D721Med (cell line): ENCODE measurements around the gene OTUD5.
A peak's percentile ranks its signal among the peaks of the same experiment; 100 is the strongest.

Experiments used
- DNase-seq: peaks from one replicate; pipeline ENCODE4 v3.0.0; 2011; ENCODE audit warnings: low spot score; ENCODE audit not compliant: insufficient read length
- FAIRE-seq: peaks from 2 replicates; lab custom pipeline; 2011; peaks lifted over from hg19 to GRCh38; lab: Jason Lieb, UNC
- TF ChIP-seq, protein P1 (sequence below): IDR thresholded peaks from 2 replicates; pipeline ENCODE4 v1.5.1; 2012; ENCODE audit warnings: mild to moderate bottlenecking, control low read depth; ENCODE audit not compliant: insufficient read depth; ENCODE audit errors: missing control alignments

Gene OTUD5

DNA sequence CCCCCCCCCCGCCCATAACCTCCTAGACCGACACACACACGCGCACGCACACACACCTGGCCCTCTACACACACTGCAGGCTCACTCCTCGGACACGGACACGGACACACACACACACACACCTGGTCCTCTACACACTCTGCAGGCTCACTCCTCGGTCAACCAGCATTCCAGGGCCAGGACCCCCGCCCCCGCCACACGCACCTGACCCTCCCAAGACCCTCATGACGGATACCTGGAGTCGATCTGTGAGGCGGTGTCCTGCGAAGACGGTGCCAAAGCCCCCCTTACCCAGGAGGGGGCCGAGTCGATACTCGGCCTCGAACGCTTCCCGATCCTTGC, 39.1 kb downstream of the OTUD5 start:
- DNase-seq (no peak), FAIRE-seq (no peak)

DNA sequence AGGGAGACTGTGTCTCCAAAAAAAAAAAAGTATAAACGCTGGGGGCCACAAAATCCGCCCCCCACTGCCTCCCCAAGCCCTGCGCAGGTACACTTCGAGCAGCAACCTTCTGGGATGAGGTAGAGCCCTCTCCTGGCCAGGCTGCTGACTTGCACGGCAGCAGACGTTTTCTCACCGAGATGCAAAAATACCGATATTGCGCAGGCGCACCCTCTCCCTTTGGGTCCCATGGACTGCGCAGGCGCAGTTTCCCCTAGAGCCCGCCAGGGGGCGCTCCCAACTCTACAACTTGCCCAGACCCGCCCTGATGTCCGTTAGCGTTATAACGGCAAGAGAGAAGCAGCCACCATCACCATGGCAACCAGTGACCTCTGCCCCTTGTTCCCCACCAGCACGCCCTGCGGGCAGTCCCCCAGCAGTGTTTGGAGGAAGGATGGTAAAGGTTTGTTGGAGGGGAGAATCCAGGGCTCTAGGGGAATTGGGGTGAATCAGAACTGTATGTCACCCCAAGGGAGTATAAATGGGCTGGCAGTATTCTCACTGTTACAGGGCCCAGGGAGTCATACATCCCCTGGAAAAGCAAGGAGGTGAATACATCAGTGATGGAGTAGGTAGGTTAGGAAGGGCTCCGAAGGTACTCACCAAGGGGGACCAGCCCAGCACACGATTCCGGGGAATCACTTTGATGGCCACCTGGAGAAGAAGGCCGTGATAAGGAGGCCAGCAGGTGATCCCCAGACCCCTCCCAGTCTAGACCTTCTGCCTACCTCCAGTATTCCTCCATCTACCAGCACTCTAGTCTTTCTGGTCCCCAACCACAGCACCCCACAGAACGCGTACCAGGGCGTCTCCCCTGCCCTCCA, 40.0 kb downstream of the OTUD5 start:
- peak; percentile 11 for FAIRE-seq
- DNase-seq: peak; percentile 70
- TF ChIP-seq, protein P1, sequence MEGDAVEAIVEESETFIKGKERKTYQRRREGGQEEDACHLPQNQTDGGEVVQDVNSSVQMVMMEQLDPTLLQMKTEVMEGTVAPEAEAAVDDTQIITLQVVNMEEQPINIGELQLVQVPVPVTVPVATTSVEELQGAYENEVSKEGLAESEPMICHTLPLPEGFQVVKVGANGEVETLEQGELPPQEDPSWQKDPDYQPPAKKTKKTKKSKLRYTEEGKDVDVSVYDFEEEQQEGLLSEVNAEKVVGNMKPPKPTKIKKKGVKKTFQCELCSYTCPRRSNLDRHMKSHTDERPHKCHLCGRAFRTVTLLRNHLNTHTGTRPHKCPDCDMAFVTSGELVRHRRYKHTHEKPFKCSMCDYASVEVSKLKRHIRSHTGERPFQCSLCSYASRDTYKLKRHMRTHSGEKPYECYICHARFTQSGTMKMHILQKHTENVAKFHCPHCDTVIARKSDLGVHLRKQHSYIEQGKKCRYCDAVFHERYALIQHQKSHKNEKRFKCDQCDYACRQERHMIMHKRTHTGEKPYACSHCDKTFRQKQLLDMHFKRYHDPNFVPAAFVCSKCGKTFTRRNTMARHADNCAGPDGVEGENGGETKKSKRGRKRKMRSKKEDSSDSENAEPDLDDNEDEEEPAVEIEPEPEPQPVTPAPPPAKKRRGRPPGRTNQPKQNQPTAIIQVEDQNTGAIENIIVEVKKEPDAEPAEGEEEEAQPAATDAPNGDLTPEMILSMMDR: peak; percentile 62

More for the DNA sequence above, 39.1 kb downstream of the OTUD5 start:
- TF ChIP-seq, protein P1: no peak

DNA sequence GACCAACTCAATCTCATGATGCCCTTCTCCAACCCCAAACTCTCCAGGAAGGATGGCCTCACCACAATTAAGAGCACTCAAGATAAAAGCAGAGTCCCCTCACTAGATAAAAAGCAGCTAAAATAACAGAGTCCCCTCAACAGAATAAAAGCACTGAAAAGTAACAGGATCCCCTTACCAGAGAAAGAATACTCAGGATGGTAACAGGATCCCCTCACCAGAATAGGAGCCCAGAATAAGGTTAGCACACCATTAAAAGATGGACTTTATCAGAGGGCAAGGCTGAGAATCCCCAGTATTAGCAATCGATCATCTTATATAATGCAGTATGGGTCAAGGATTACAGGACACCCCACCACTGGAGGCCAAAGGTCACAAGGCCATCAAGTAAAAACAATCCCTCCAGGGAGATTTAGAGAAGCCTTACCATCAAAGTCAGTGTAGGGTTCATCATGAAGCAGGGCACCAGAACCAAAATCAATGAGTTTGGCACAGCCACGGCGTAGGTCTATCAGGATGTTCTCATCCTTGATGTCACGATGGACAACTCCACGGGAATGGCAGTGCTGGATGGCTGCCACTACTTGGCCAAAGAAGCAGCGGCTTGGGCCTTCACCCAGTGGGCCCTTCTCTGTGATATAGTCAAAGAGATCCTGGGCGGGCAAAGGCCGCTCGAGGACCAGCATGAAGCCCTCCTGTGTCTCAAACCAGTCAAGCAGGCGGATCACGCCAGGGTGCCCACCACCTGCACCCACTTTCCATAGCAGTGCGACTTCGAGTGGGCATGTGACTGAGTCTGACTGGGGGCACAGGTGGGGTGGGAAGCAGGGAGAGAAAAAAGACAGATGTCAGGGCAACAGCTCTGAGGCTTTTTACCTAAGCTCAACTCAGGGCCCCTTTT, 42.6 kb downstream of the OTUD5 start:
- FAIRE-seq: no peak
- TF ChIP-seq, protein P1: no peak
- no peak for DNase-seq

DNA sequence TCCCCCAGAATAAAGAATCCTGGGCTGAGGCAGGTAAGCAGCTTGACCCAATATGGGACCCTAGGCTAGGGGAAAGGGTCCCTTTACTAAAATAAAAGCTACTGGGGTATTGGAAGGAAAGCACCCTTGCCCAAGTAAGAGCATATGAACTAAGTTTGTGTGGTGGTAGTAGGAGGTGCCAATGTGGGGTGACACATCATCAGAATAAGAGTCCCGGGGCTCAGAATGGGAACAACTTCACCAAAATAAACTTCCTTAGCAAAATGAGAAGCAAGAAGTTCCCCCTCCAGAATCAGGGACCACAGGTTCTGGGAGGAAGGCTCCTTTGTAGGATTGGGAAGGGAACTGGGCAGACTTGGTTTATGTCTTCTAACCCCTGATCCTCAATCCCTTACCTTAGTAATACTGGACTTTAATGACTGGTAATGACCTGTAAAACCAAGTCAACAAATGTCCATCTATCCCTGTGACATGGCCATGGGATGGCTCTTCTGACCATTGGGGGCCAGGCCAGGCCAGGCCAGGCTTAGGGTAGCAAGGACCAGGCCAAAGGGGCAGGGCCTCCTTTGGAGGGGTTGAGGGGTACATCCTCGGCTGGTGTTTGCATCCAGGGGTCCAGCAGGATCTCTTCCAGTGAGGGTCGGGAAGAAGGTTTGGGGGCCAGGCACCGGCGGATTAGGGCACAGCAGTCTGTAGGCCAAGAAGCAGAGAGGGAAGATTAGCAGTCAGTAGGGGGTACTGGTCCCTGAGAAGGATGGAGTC, 43.6 kb downstream of the OTUD5 start:
- TF ChIP-seq, protein P1: no peak
- DNase-seq: no peak
- no peak for FAIRE-seq

DNA sequence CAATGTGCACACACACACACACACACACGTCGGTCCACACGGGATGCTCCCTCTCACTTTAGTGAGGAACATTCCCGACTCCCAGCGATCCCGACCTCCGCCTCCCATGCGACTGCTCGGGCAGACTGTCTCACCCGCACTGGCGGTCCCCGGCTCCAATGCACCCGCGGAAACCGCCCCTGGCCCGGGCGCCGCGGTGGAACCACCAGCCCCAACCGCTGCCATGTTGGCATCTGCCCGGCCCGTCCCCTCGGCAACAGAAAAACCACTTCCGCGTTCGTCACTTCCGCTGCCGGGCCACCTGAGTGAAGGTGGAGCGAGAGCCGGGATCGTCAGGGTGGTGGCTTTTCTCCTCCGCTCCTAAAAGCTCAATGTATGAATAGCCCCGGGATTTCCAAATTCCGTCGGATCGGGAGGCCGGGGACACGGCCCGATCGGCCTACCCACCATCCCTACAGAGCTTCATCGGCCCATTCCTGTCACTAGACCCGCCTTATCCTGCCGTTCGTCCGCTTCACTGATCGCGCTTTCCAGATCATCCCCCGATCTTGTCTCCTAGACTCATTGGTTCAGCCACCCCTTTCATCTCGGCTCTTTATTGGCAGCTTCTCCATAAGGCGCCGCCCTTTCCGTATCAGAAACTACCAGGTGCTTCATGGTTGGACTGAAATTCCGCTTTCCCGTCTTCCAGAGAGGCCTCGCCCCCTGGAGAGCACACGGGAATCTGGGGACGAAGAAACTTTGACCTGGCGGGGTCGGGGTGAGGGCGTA, 45.8 kb downstream of the OTUD5 start, which contains the start of gene SLC35A2:
SLC35A2 (minus strand) TSS at position 235 of the 771 bp plus-strand sequence; CDS start at position 225, 10 bp downstream.
- TF ChIP-seq, protein P1: no peak
- FAIRE-seq (no peak), DNase-seq (peak; percentile 52)

DNA sequence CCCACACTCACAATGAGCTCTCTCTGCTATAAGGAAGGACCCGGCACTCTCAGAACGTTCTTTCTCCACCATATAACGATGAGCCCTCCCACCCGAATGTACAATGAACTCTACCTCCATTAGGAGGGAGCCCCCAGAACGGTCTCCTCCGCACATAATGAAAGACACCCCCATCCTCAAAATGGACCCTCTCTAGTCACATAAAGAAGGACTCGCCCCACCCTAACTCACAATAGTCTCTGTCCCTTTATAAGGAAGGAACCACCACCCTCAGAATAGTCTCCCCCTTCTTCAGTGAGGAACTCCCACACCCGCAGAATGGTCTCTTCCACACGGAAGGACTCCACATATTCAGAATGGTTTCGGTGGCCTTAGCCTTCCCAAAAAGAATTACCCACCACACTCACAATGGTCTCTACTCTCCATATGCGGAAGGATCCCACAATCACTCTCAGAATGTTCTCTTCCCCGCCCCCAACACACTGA, 46.4 kb downstream of the OTUD5 start:
- no peak for FAIRE-seq
- TF ChIP-seq, protein P1: no peak
- DNase-seq: no peak
